ENCODE measurements around the gene NAT8L. TPM values are rescaled to one million over a fixed set of nuclear protein-coding genes. Genes with fewer than 3 reads are reported as not detected.
A peak's percentile ranks its signal among the peaks of the same experiment; 100 is the strongest.

NAT8L gene
- total RNA-seq, 1 experiment from 2014 or later = 9.2 TPM

- intact Hi-C loops (cut with micrococcal nuclease) = no loop called here
- H3K27me3 ChIP-seq (ENCODE audit: insufficient read depth, low read length) = no peaks in the 10 kb centered on the region
- no peaks in the 10 kb centered on the region for H3K79me2 ChIP-seq (ENCODE audit: insufficient read depth, low read length)
- no peaks in the 10 kb centered on the region for H3K9me2 ChIP-seq (ENCODE audit: insufficient read depth)
- no peak for TF ChIP-seq CEBPB (IDR thresholded peaks at IDR 0.05; ENCODE audit: low read depth)
- TF ChIP-seq MAX (IDR thresholded peaks at IDR 0.05) = no peak
- no peak for TF ChIP-seq TCF7L2 (IDR thresholded peaks at IDR 0.05; ENCODE audit: borderline replicate concordance, extremely low read depth, insufficient read depth, insufficient read length)
- no peak for TF ChIP-seq FOSL1 (IDR thresholded peaks at IDR 0.05; ENCODE audit: low read depth)
- TF ChIP-seq EZH2 (IDR thresholded peaks at IDR 0.05) = no peak
- TF ChIP-seq REST (IDR thresholded peaks at IDR 0.05; ENCODE audit: low read depth) = no peak
- no peak for TF ChIP-seq ATF3 (IDR thresholded peaks at IDR 0.05)
- TF ChIP-seq ELF1 (IDR thresholded peaks at IDR 0.05; ENCODE audit: borderline replicate concordance, low read depth) = no peak
- no peak for TF ChIP-seq EZH2phosphoT487 (IDR thresholded peaks at IDR 0.05; ENCODE audit: borderline replicate concordance)
- TF ChIP-seq POLR2A (IDR thresholded peaks at IDR 0.05; ENCODE audit: borderline replicate concordance, extremely low read depth, insufficient read depth, insufficient read length) = no peak
- no peak for TF ChIP-seq JUND (IDR thresholded peaks at IDR 0.05)
- TF ChIP-seq POLR2AphosphoS5 (IDR thresholded peaks at IDR 0.05; ENCODE audit: low read depth, low read length) = no peak
- TF ChIP-seq SIN3A (IDR thresholded peaks at IDR 0.05; ENCODE audit: low read depth) = no peak
- no peak for TF ChIP-seq SRF (IDR thresholded peaks at IDR 0.05; ENCODE audit: low read depth)
- no peak for TF ChIP-seq CTCF (IDR thresholded peaks at IDR 0.05 in 2 of 3, conservative IDR thresholded peaks at IDR 0.05 in 1 of 3; ENCODE audit: borderline replicate concordance in 1 of 3, insufficient read depth in 1 of 3, low read depth in 2 of 3, low read length in 2 of 3)
- TF ChIP-seq EGR1 (IDR thresholded peaks at IDR 0.05; ENCODE audit: low read depth) = no peak
- no peak overlapping the region for H3K4me3 ChIP-seq (replicated peaks in 1 of 2; ENCODE audit: low read depth in 1 of 2, low read length in 2 of 2)
- DNase-seq (ENCODE audit: low read depth, low spot score) = no peak
- H3K27ac ChIP-seq (ENCODE audit: low read depth, low read length) = no peak overlapping the region
- no peak overlapping the region for H2AFZ ChIP-seq (ENCODE audit: low read depth, low read length, poor library complexity, severe bottlenecking)
- ChIA-PET POLR2A (no interaction called here), CTCF (interaction anchor here (0.6 kb wide), 1 partner anchor 253 kb away, joined by 4 read pairs; no protein-coding TSS in a partner anchor), RAD21 (ENCODE audit: low non-redundant PET in 1 of 2, low total read pairs in 2 of 2, uncharacterized antibody in 2 of 2, unreplicated experiment in 2 of 2) (no interaction called here)
- H3K4me1 ChIP-seq (ENCODE audit: control insufficient read depth in 1 of 2, insufficient read depth in 2 of 2, low read length in 2 of 2) = peaks cover 5 to 24% of the 10 kb centered on the region in 2 experiments; a peak in 3 of 4 replicates
- peaks cover 0 to 5% of the 10 kb centered on the region in 2 experiments; a peak in 2 of 4 replicates for H3K36me3 ChIP-seq (ENCODE audit: control insufficient read depth in 1 of 2, insufficient read depth in 2 of 2, low read length in 2 of 2)
- ATAC-seq = no peak
- H3K9ac ChIP-seq (ENCODE audit: low read length) = peak overlapping the region; percentile 33; the same call in 1 of the 2 replicates
- H4K20me1 ChIP-seq (ENCODE audit: insufficient read depth) = no peaks in the 10 kb centered on the region
- no peaks in the 10 kb centered on the region; a peak in 1 of 4 replicates for H3K9me3 ChIP-seq (ENCODE audit: control insufficient read depth in 1 of 2, insufficient read depth in 1 of 2, low read depth in 1 of 2, low read length in 2 of 2)
- peak overlapping the region; percentile 48 for H3K4me2 ChIP-seq (ENCODE audit: low read length)
- BruUV-seq (replicated peaks) = no TSS peak
These were observed 10.3 kb upstream of the NAT8L start for GRCh38 chr4:2048831-2049230.
